Measurements from ENCODE around the gene ZNF768. TPM values are rescaled to one million over a fixed set of nuclear protein-coding genes. Genes with fewer than 3 reads are reported as not detected.

The ZNF768 gene
- total and polyA plus RNA-seq, 2 donors (not counting 1 experiment from before 2014, with no cell fraction given), result 24.8 to 36.5 TPM

DNA sequence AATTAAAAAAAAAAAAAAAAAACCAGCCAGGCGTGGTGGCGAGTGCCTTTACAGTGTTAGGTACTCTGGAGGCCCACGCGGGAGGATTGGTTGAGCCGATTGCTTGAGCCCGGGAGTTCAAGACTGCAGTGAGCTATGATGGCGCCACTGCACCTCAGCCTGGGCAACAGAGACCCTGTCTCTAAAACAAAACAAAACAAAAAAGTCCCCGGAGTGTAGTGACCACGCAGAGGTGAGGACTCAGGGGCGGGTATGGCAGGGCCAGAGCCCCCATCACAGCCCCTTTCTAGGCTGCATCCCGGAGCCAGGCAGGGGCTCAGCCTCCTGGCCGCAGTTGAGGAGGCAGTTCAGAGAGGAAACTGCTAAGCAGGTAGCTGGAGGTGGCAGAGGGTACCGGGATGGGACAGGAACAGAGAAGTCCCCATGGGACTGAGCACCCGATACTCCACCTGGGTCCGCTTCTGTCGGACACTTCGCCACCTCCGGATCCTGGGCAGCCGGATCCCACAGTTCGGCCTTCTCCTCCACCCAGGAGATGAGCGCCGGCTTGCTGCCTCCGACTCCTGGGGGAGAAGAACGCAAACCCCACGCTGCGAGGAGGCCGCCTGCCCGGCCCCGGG is 7.5 kb upstream of the ZNF768 start:
- Mint-ChIP-seq H3K4me1 (peaks cover 34% of the 10 kb centered on the region), H3K27me3 (no peaks in the 10 kb centered on the region), H3K27ac (peak overlapping the region; percentile 87), H3K4me3 (peak overlapping the region; percentile 98), H3K9me3 (ENCODE audit: insufficient read depth) (no peaks in the 10 kb centered on the region)
- POLR2A ChIA-PET, result interaction anchor here (0.8 to 3.5 kb wide), 10 partner anchors 9 to 116 kb away, joined by 3 to 38 read pairs (median 5); partner anchors contain the start of genes DCTPP1, ITGAL and ZNF764
- WGBS (ENCODE audit: insufficient coverage), result 17% methylated on average over 26 of the region's 29 CpGs
- DNase-seq (peak; percentile 33), ATAC-seq (ENCODE audit: low read depth) (no peak)
- peaks cover 0 to 9% of the 10 kb centered on the region in 2 experiments for H3K36me3 ChIP-seq (replicated peaks in 1 of 2; ENCODE audit: control extremely low read depth in 1 of 2, control insufficient read depth in 1 of 2, extremely low read depth in 1 of 2, insufficient read depth in 2 of 2, low read length in 1 of 2)
- CTCF ChIA-PET, result interaction anchor here (0.6 to 4.0 kb wide), 8 partner anchors 24 to 162 kb away, joined by 3 to 55 read pairs (median 14); partner anchors contain the start of genes DCTPP1 and ZNF764
- peak overlapping the region; percentile 80 for H3K4me2 ChIP-seq (replicated peaks; ENCODE audit: low read depth, low read length, poor library complexity, severe bottlenecking)
- peak overlapping the region; percentile 89 to 94 for H3K27ac ChIP-seq (ENCODE audit: low read length in 2 of 2)
- TF ChIP-seq, protein P1, sequence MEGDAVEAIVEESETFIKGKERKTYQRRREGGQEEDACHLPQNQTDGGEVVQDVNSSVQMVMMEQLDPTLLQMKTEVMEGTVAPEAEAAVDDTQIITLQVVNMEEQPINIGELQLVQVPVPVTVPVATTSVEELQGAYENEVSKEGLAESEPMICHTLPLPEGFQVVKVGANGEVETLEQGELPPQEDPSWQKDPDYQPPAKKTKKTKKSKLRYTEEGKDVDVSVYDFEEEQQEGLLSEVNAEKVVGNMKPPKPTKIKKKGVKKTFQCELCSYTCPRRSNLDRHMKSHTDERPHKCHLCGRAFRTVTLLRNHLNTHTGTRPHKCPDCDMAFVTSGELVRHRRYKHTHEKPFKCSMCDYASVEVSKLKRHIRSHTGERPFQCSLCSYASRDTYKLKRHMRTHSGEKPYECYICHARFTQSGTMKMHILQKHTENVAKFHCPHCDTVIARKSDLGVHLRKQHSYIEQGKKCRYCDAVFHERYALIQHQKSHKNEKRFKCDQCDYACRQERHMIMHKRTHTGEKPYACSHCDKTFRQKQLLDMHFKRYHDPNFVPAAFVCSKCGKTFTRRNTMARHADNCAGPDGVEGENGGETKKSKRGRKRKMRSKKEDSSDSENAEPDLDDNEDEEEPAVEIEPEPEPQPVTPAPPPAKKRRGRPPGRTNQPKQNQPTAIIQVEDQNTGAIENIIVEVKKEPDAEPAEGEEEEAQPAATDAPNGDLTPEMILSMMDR (IDR thresholded peaks at IDR 0.05), result no peak
- no peak for TF ChIP-seq EZH2 (IDR thresholded peaks at IDR 0.05; ENCODE audit: borderline replicate concordance, insufficient read depth, low read depth, low read length, poor library complexity, severe bottlenecking)
- no peaks in the 10 kb centered on the region for H4K20me1 ChIP-seq (ENCODE audit: control insufficient read depth, insufficient read depth, low read length, poor library complexity, severe bottlenecking)
- peak overlapping the region; percentile 79 for H3K9ac ChIP-seq (ENCODE audit: low read length)
- peaks cover 43% of the 10 kb centered on the region for H3K79me2 ChIP-seq (ENCODE audit: control insufficient read depth, insufficient read depth, low read length)
- H3K9me3 ChIP-seq (ENCODE audit: control extremely low read depth in 1 of 3, control insufficient read depth in 2 of 3, insufficient read depth in 1 of 3, low read length in 2 of 3), result no peaks in the 10 kb centered on the region
- peaks cover 8 to 27% of the 10 kb centered on the region in 2 donors for H3K4me1 ChIP-seq (ENCODE audit: control insufficient read depth in 2 of 2, insufficient read depth in 2 of 2, low read length in 2 of 2)
- peak overlapping the region; percentile 82 for H2AFZ ChIP-seq (ENCODE audit: insufficient read depth, low read depth, low read length, poor library complexity, severe bottlenecking)
- peak overlapping the region in 4 of 5 experiments; percentile 84 to 93 (median 90) for H3K4me3 ChIP-seq (ENCODE audit: control extremely low read depth in 1 of 5, extremely low read depth in 1 of 5, insufficient read depth in 1 of 5, low read depth in 2 of 5, low read length in 4 of 5)
- H3K27me3 ChIP-seq (replicated peaks in 1 of 4; ENCODE audit: control extremely low read depth in 1 of 4, control insufficient read depth in 3 of 4, insufficient read depth in 4 of 4, low read length in 3 of 4), result no peaks in the 10 kb centered on the region
- intact Hi-C loops (cut with micrococcal nuclease), result loop anchor here (2.0 kb wide), 1 partner anchor 125 kb away; the partner anchor contains the start of gene FBRS

DNA sequence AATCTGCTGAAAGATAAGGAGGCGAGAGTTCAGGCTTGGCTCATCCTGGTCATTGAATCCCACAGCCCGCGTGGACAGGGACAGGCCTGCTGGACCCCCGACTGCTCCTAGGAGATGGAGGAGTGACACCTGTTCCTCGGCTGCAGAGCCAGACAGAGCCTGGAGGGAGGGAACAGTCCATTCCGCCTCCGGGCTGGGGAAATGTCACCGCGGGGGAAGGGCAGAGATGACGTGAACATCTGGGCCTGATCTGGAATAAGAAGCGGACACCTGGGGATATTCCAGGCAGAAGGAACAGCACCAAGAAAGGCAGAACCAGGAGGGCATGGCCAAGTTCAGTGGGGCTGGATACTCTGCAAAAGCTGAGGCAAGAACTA is 6.8 kb upstream of the ZNF768 start:
- DNase-seq (no peak), ATAC-seq (ENCODE audit: low read depth) (no peak)
- Histone ChIP-seq H2AFZ (ENCODE audit: insufficient read depth, low read depth, low read length, poor library complexity, severe bottlenecking) (no peak overlapping the region), H3K4me1 (ENCODE audit: control insufficient read depth in 2 of 2, insufficient read depth in 2 of 2, low read length in 2 of 2) (peaks cover 14 to 34% of the 10 kb centered on the region in 2 donors), H3K27me3 (replicated peaks in 1 of 4; ENCODE audit: control extremely low read depth in 1 of 4, control insufficient read depth in 3 of 4, insufficient read depth in 4 of 4, low read length in 3 of 4) (no peaks in the 10 kb centered on the region), H3K79me2 (ENCODE audit: control insufficient read depth, insufficient read depth, low read length) (peaks cover 39% of the 10 kb centered on the region), H4K20me1 (ENCODE audit: control insufficient read depth, insufficient read depth, low read length, poor library complexity, severe bottlenecking) (no peaks in the 10 kb centered on the region), H3K4me3 (ENCODE audit: control extremely low read depth in 1 of 5, extremely low read depth in 1 of 5, insufficient read depth in 1 of 5, low read depth in 2 of 5, low read length in 4 of 5) (no peak overlapping the region), H3K36me3 (replicated peaks in 1 of 2; ENCODE audit: control extremely low read depth in 1 of 2, control insufficient read depth in 1 of 2, extremely low read depth in 1 of 2, insufficient read depth in 2 of 2, low read length in 1 of 2) (peaks cover 0 to 9% of the 10 kb centered on the region in 2 experiments), H3K9me3 (ENCODE audit: control extremely low read depth in 1 of 3, control insufficient read depth in 2 of 3, insufficient read depth in 1 of 3, low read length in 2 of 3) (no peaks in the 10 kb centered on the region), H3K27ac (ENCODE audit: low read length in 2 of 2) (no peak overlapping the region), H3K4me2 (replicated peaks; ENCODE audit: low read depth, low read length, poor library complexity, severe bottlenecking) (peak overlapping the region; percentile 80), H3K9ac (ENCODE audit: low read length) (no peak overlapping the region)
- TF ChIP-seq, protein P1 (IDR thresholded peaks at IDR 0.05), result no peak
- no peak for TF ChIP-seq EZH2 (IDR thresholded peaks at IDR 0.05; ENCODE audit: borderline replicate concordance, insufficient read depth, low read depth, low read length, poor library complexity, severe bottlenecking)
- WGBS (ENCODE audit: insufficient coverage), result 98% methylated on average over 10 of the region's 11 CpGs
- Mint-ChIP-seq H3K4me3 (peak overlapping the region; percentile 78), H3K27me3 (no peaks in the 10 kb centered on the region), H3K4me1 (peaks cover 39% of the 10 kb centered on the region), H3K27ac (peak overlapping the region; percentile 72), H3K9me3 (ENCODE audit: insufficient read depth) (no peaks in the 10 kb centered on the region)
- ChIA-PET CTCF (interaction anchor here (0.6 to 4.0 kb wide), 4 partner anchors 25 to 163 kb away, joined by 3 to 55 read pairs (median 32); partner anchors contain the start of genes DCTPP1 and ZNF764), POLR2A (interaction anchor here (1.1 to 3.5 kb wide), 2 partner anchors 25 to 39 kb away, joined by 3 to 38 read pairs; partner anchors contain the start of gene ZNF764)
- intact Hi-C loops (cut with micrococcal nuclease), result no loop called here
